T47D (cell line): ENCODE data around the gene LRRC7.
A peak's percentile ranks its signal among the peaks of the same experiment; 100 is the strongest.
"Not testable (repeated sequence)": the region's sequence is repeated elsewhere in the genome, so short reads cannot be mapped to it uniquely, and the experiment has no call there.

Experiments
- DNase-seq, 2 experiments: peaks; one replicate each; pipeline versions ENCODE4 v3.0.0 to v3.0.0-alpha.2; 2011 to 2012; ENCODE audit warnings: low read depth in 1 of 2, low spot score in 1 of 2
- JUND ChIP-seq: IDR thresholded peaks from 2 replicates; pipeline ENCODE4 v1.6.1; 2012; ENCODE audit warnings: low read depth
- in situ Hi-C: cut with HindIII; loops from 2 replicates; pipeline ENCODE4 v1.10.0; 2016; ENCODE audit warnings: low sequenced_read_pairs, low pct_unique_long_range_greater_than_20kb

The LRRC7 gene

DNA sequence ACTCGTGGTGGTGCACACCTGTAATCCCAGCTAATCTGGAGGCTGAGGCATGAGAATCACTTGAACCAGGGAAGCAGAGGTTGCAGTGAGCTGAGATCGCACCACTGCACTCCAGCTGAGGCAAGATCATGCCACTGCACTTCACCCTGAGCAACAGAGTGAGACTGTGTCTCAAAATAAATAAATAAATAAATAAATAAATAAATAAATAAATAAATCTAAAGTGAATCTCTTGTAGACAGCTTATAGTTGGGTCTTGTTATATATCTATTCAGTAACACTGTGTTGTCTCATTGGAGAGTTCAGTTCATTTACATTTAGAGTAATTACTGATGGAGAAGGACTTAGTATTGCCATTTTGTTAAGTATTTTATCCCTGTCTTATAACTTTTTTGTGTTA, 379.2 kb downstream of the LRRC7 start:
- in situ Hi-C loops = no loop called here
- no peak for DNase-seq
- TF ChIP-seq JUND = no peak

DNA sequence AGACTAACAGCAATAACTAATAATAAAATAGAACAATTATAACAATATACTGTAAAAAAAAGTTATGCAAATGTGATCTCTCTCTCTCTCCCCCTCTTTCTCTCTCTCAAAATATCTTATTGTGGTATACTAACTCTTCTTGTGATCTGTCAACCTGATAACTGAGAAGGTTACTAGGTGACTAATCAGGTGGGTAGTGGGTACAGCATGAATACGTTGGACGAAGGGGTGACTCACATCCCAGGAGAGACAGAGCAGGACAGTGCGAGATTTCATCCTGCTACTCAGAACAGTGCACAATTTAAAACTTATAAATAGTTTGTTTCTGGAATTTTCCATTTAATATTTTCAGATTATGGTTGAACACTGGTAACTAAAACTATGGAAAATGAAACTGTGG, 380.1 kb downstream of the LRRC7 start:
- DNase-seq = no peak
- no peak for TF ChIP-seq JUND
- in situ Hi-C loops = no loop called here

- TF ChIP-seq JUND = no peak
- no peak for DNase-seq
- in situ Hi-C loops = no loop called here
Observed at GRCh38 chr1:69952676-69953075, 385.0 kb downstream of the LRRC7 start.

DNA sequence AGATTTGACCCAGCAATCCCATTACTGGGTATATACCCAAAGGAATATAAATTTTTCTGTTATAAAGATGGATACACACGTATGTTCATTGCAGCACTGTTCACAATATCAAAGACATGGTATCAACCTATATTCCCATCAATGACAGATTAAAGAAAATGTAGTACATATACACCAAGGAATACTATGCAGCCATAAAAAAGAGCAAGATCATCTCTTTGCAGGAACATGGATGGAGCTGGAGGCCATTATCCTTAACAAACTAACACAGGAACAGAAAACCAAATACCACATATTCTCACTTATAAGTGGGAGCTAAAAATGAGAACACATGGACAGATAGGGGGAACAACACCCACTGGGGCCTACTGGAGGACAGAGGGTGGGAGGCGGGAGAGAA, 394.7 kb downstream of the LRRC7 start:
- in situ Hi-C loops = not testable (repeated sequence)

DNA sequence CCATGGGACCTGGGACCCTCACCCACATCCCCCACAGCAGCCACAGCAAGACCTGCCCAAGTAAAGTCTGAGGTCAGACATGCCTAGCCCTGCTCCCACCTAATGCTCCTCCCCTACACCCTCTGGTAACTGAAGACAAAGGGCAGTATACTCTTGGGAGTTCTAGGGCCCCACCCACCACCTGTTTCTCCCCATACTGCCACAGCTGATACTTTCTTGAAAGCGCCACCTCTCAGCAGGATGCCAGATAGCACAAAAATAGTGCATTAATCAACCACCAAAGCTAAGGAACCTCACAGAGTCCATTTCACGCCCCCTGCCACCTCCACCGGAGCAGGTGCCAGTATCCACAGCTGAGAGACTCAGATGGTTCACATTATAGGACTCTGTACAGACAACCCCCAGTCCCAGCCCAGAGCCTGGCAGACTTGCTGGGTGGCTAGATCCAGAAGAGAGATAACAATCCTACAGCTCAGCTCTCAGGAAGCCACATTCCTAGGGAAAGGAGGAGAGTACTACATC, 399.6 kb downstream of the LRRC7 start:
- DNase-seq = peak in 1 of 2 experiments; percentile 7
- no peak for TF ChIP-seq JUND
- in situ Hi-C loops = no loop called here

More for the DNA sequence above, 394.7 kb downstream of the LRRC7 start:
- not testable (repeated sequence) for DNase-seq

- no peak for DNase-seq
- in situ Hi-C loops = no loop called here
- TF ChIP-seq JUND = no peak
Observed at GRCh38 chr1:69976896-69977295, 409.2 kb downstream of the LRRC7 start.

GRCh38 chr1:69982992-69983391, 415.3 kb downstream of the LRRC7 start:
- no peak for DNase-seq
- no peak for TF ChIP-seq JUND
- in situ Hi-C loops = no loop called here

- no peak for DNase-seq
- in situ Hi-C loops = no loop called here
- no peak for TF ChIP-seq JUND
Observed at GRCh38 chr1:69985376-69985775, 417.7 kb downstream of the LRRC7 start.

DNA sequence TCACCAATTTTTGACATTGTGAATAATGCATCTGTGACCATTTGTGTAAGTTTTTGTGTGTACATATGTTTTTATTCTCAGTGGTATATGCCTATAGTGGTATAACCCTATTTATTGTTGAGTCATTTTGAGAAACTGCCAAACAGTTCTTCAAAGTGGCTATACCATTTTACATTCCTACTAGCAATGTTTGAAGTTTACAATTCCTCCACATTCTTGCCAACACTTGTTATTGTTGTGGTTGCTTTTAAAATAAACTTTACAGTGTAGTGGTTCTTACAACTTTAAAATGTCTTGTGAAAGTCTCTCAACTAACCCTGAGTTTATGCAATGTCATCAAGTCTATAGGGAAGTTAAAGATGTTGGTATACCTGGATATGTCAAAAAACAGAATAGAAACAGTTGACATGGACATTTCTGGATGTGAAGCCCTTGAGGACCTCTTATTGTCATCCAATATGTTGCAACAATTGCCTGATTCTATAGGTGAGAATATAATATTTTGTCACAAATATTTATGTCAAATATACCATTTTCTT, 418.2 kb downstream of the LRRC7 start:
- TF ChIP-seq JUND = no peak
- in situ Hi-C loops = no loop called here
- no peak for DNase-seq

GRCh38 chr1:69987881-69988280, 420.2 kb downstream of the LRRC7 start:
- DNase-seq = no peak
- in situ Hi-C loops = no loop called here

GRCh38 chr1:69991644-69992043, 423.9 kb downstream of the LRRC7 start:
- in situ Hi-C loops = no loop called here
- no peak for TF ChIP-seq JUND
- no peak for DNase-seq

More at GRCh38 chr1:69987881-69988280, 420.2 kb downstream of the LRRC7 start:
- no peak for TF ChIP-seq JUND

- in situ Hi-C loops = no loop called here
- no peak for TF ChIP-seq JUND
- DNase-seq = no peak
Observed at GRCh38 chr1:69992594-69992993, 424.9 kb downstream of the LRRC7 start.

DNA sequence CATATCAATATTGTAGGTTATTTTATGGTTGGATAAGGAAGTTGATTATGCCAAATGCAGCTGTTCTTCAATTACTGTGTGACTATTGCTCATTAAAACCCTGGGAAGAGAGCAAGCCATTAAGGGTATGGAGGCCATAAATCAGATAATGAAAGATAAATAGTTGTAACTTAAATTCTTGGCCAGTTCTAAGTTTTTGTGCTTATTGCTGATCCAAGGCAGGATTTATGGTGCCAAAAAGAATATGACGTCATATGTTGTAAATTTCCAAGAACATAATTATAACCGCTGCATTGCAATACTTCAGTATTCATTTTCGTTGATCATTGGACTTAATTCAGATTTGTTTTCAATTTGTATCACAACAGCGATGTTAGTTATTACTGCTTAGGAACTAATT, 426.1 kb downstream of the LRRC7 start:
- TF ChIP-seq JUND = no peak
- in situ Hi-C loops = no loop called here
- DNase-seq = no peak

DNA sequence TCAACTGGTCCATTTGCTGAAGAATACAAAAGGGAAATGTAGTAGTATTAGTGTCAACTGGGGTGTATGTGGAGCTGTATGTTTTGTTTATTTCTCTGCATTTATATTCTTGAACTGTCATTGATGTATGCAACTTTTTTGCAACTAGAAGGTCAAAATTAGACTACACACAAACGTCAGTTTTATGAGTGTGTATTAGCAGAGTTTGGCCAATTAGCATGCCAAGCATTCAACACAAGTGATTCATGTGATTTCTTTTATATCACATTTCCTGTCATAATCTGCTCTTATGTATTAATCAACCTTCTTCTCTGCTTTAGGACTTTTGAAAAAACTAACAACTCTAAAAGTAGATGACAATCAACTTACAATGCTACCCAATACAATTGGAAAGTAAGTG, 426.5 kb downstream of the LRRC7 start:
- DNase-seq = no peak
- in situ Hi-C loops = no loop called here
- no peak for TF ChIP-seq JUND
